Prostate gland (tissue), 2 donors: ENCODE measurements around the gene NSRP1. TPM values are rescaled to one million over a fixed set of nuclear protein-coding genes. Genes with fewer than 3 reads are reported as not detected.
"Not testable (repeated sequence)": the region's sequence is repeated elsewhere in the genome, so short reads cannot be mapped to it uniquely, and the experiment has no call there.

Experiments used
- DNase-seq: peaks from one replicate; pipeline ENCODE4 v3.0.0-alpha.2; 2019; ENCODE audit warnings: low spot score
- H3K27ac ChIP-seq, 2 donors: fragments of 200-600 bp; sonication (generic); 2 replicates each; pipeline ENCODE4 v1.5.1; 2017 to 2019
- H3K27me3 ChIP-seq: fragments of 200-600 bp; sonication (generic); replicated peaks from 2 replicates; pipeline ENCODE4 v1.5.1; 2019; ENCODE audit not compliant: insufficient read depth
- H3K36me3 ChIP-seq, 2 donors: fragments of 200-600 bp; sonication (generic); 1 replicate in 1 of 2; 2 replicates in 1 of 2; pipeline versions ENCODE4 v1.5.1 to v1.8.1; 2017 to 2019
- H3K4me1 ChIP-seq: fragments of 200-600 bp; sonication (generic); replicated peaks from 2 replicates; pipeline ENCODE4 v1.5.1; 2019
- H3K4me3 ChIP-seq, 2 donors: fragments of 200-600 bp; sonication (generic); 2 replicates each; pipeline ENCODE4 v1.5.1; 2017 to 2019
- H3K9me3 ChIP-seq: fragments of 200-600 bp; sonication (generic); 2 replicates; pipeline ENCODE4 v1.5.1; 2017
- POLR2A ChIP-seq: fragments of 450-650 bp; IDR thresholded peaks from one replicate; pipeline ENCODE4 v1.6.1; 2016; ENCODE audit warnings: antibody characterized with exemption, mild to moderate bottlenecking
- POLR2AphosphoS5 ChIP-seq: sonication (generic); formaldehyde crosslinking; IDR thresholded peaks from one replicate; pipeline ENCODE4 v1.6.1; 2017; ENCODE audit warnings: antibody characterized with exemption
- WGBS: methylation state at CpG from one replicate; pipeline ENCODE4 v1.1.5; 2018; 5-methylcytosine and 5-hydroxymethylcytosine counted together
- intact Hi-C: fragments of 100-400 bp; cut with DNase I; formaldehyde crosslinking; loops from one replicate; pipeline ENCODE4 v1.14.2; 2022
- total RNA-seq, 2 donors: library from RNA; depleted of rRNA; stranded (reverse); fragments of >200 nt; gene quantifications; one replicate each; pipeline ENCODE4 v1.1.0, GENCODE V29; 2016
- TF ChIP-seq, protein P1 (sequence below), 4 experiments: fragments of 200-600 bp in 2 of 4; fragments of 450-650 bp in 2 of 4; sonication (generic) in 2 of 4; IDR thresholded peaks; 1 replicate in 3 of 4; 2 replicates in 1 of 4; pipeline ENCODE4 v1.5.1; 2016 to 2019; ENCODE audit warnings: antibody characterized with exemption in 4 of 4, mild to moderate bottlenecking in 2 of 4, moderate library complexity in 2 of 4

NSRP1 gene
- total RNA-seq, 2 donors from 2014 or later = 21.1 TPM

DNA sequence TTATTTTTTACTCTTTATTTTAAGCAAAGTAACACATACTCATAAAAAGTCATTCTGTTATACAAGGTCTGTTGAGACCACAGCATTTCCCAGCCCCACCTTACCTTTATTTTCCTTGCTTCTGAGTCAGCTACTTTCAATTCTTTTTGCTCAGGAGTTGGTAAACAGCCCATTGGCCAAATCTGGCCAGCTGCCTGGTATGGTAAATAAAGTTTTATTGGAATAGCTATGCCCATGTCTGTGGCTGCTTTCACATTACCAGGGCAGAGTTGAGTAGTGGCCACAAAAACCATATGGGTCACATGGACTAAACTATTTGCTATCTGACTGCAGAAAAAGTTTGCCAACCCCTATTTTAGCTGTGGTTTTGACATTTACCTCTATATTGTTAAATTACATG, 3.4 kb upstream of the NSRP1 start:
- Histone ChIP-seq H3K36me3 (no peaks in the 10 kb centered on the region), H3K4me3 (no peak overlapping the region), H3K27me3 (no peaks in the 10 kb centered on the region), H3K27ac (no peak overlapping the region), H3K4me1 (no peaks in the 10 kb centered on the region), H3K9me3 (no peaks in the 10 kb centered on the region)
- TF ChIP-seq POLR2AphosphoS5 (peak; percentile 11), POLR2A (no peak)
- TF ChIP-seq, protein P1, sequence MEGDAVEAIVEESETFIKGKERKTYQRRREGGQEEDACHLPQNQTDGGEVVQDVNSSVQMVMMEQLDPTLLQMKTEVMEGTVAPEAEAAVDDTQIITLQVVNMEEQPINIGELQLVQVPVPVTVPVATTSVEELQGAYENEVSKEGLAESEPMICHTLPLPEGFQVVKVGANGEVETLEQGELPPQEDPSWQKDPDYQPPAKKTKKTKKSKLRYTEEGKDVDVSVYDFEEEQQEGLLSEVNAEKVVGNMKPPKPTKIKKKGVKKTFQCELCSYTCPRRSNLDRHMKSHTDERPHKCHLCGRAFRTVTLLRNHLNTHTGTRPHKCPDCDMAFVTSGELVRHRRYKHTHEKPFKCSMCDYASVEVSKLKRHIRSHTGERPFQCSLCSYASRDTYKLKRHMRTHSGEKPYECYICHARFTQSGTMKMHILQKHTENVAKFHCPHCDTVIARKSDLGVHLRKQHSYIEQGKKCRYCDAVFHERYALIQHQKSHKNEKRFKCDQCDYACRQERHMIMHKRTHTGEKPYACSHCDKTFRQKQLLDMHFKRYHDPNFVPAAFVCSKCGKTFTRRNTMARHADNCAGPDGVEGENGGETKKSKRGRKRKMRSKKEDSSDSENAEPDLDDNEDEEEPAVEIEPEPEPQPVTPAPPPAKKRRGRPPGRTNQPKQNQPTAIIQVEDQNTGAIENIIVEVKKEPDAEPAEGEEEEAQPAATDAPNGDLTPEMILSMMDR (IDR thresholded peaks at IDR 0.05) = no peak
- intact Hi-C loops = no loop called here
- DNase-seq = peak; percentile 19

DNA sequence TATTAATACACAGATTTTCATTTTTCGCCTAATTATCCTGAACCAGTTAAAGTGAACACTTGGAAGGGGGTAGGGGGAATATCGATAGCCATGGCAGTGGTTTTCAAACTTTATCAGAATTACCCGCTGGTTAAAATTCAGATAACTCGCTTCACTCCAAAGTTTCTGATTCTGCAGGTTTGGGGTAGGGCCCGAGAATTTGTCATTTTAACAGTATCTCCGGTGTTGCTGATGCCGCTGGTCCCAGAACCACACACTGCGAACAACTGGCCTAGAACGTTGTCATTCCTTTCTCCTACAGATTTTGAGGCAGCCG, 313 bp upstream of the NSRP1 start:
- WGBS = 13% methylated on average over 10 of the region's 10 CpGs
- H3K27ac ChIP-seq = peak overlapping the region; percentile 93 to 98
- no peak for TF ChIP-seq POLR2AphosphoS5
- no peak for TF ChIP-seq POLR2A
- TF ChIP-seq, protein P1 (IDR thresholded peaks at IDR 0.05) = no peak
- intact Hi-C loops = no loop called here
- no peaks in the 10 kb centered on the region for H3K4me1 ChIP-seq
- no peaks in the 10 kb centered on the region for H3K27me3 ChIP-seq
- peak overlapping the region; percentile 62 to 65 for H3K4me3 ChIP-seq
- H3K36me3 ChIP-seq = no peaks in the 10 kb centered on the region
- no peaks in the 10 kb centered on the region for H3K9me3 ChIP-seq
- no peak for DNase-seq

DNA sequence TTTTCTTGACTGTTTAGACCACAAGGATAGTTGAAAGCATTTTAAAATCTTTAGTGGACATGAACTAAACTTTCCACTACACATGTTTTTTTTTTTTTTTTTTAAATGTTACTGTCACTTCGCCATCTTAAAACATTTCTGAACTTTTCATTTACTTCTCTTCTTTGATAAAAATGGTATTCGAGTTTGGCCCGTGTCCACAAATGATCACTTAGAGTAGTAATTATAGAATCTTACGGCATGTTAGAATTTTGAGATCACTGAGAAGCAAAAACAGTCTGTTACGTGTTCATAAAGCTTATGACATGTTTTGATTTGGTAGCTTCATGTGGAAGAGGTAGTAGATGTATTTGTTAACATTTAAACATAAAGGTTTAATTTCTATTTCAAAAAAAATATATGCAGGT, 1.1 kb downstream of the NSRP1 start:
- no peaks in the 10 kb centered on the region for H3K36me3 ChIP-seq
- H3K4me3 ChIP-seq = peak overlapping the region; percentile 62 to 65
- TF ChIP-seq POLR2A (no peak), POLR2AphosphoS5 (no peak)
- TF ChIP-seq, protein P1 (IDR thresholded peaks at IDR 0.05) = no peak
- WGBS = 33% methylated on average over 5 of the region's 5 CpGs
- H3K9me3 ChIP-seq = no peaks in the 10 kb centered on the region
- no peak for DNase-seq
- H3K27me3 ChIP-seq = no peaks in the 10 kb centered on the region
- intact Hi-C loops = no loop called here
- peak overlapping the region; percentile 93 to 98 for H3K27ac ChIP-seq
- H3K4me1 ChIP-seq = no peaks in the 10 kb centered on the region

DNA sequence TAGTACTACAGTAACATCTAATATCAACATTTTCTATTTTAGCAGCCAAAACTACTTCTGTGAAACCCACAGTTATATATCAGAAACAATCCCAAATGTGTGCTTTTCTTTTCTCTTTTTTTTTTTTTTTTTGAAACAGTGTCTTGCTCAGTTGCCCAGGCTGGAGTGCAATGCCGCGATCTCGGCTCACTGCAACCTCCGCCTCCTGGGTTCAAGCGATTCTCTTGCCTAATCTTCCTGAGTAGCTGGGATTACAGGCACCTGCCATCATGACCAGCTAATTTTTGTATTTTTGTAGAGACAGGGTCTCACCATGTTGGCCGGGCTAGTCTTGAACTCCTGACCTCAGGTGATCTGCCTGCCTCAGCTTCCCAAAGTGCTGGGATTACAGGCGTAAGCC, 2.0 kb downstream of the NSRP1 start:
- WGBS = 98% methylated on average over 7 of the region's 7 CpGs
- H3K36me3 ChIP-seq, intact Hi-C loops, H3K27me3 ChIP-seq, H3K27ac ChIP-seq, H3K4me1 ChIP-seq, DNase-seq, H3K9me3 ChIP-seq, H3K4me3 ChIP-seq: not testable (repeated sequence)

DNA sequence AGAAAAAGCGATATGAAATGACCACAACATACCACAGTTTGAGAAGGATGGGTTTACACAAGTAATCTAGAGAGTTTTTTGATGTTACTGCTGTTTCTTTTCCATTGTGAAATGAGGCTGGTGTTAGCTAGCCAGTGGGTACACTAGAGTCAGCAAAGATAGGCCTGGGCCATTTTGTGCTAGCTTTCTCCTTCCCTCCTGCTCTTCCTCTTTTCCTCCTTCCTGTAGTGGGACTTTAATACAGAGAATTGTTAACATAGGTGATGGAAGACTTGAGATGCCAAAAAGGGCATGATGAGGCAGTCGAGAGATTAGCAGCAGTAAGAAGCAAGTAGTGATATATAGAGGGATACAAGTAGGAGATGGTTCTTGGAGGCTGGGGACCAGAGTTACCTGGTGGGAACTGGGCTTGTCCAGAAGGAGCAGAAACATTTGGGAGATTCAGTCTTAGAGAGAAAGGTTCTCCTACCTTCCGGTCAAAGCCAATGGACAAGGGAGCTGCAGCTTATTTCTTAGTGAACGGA, 7.7 kb downstream of the NSRP1 start:
- intact Hi-C loops = loop anchor here (5.0 to 10.0 kb wide), 2 partner anchors 110 to 153 kb away; partner anchors contain the start of gene SLC6A4
- no peak overlapping the region for H3K4me3 ChIP-seq
- no peak overlapping the region for H3K27ac ChIP-seq
- H3K27me3 ChIP-seq = no peaks in the 10 kb centered on the region
- TF ChIP-seq, protein P1 (IDR thresholded peaks at IDR 0.05) = no peak
- TF ChIP-seq POLR2A (no peak), POLR2AphosphoS5 (no peak)
- no peak for DNase-seq
- no peaks in the 10 kb centered on the region for H3K9me3 ChIP-seq
- H3K4me1 ChIP-seq = no peaks in the 10 kb centered on the region
- 93% methylated on average over 4 of the region's 4 CpGs for WGBS
- no peaks in the 10 kb centered on the region for H3K36me3 ChIP-seq
